ENCODE data around the gene PRTG.

DNA sequence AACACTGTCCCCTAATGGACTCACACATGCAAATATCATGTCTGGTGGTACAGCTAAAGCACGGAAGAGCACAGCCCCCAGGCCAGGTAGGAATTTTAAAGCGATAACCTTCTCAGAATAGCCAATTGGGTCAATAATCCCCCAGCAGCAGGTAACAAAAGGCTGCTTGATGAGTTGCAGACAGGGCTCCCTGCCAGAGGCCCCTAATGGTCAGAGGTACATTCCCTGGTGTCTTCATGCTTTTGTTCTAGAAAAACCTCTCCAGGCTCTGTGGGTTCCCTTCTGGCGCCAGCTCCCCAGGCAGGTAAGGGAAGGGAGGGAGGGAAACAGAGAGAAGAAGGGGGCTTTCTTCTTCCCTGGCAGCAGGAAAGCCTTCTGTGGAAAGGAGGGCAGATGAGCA, 43.4 kb upstream of the PRTG start:
- TF ChIP-seq, protein P1, sequence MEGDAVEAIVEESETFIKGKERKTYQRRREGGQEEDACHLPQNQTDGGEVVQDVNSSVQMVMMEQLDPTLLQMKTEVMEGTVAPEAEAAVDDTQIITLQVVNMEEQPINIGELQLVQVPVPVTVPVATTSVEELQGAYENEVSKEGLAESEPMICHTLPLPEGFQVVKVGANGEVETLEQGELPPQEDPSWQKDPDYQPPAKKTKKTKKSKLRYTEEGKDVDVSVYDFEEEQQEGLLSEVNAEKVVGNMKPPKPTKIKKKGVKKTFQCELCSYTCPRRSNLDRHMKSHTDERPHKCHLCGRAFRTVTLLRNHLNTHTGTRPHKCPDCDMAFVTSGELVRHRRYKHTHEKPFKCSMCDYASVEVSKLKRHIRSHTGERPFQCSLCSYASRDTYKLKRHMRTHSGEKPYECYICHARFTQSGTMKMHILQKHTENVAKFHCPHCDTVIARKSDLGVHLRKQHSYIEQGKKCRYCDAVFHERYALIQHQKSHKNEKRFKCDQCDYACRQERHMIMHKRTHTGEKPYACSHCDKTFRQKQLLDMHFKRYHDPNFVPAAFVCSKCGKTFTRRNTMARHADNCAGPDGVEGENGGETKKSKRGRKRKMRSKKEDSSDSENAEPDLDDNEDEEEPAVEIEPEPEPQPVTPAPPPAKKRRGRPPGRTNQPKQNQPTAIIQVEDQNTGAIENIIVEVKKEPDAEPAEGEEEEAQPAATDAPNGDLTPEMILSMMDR (conservative IDR thresholded peaks at IDR 0.05; ENCODE audit: low read length), result no peak
- TF ChIP-seq EZH2phosphoT487 (IDR thresholded peaks at IDR 0.05; ENCODE audit: borderline replicate concordance, low read depth, low read length), result no peak

Measured in OCI-LY7 (cell line).